ENCODE measurements around the gene BCOR. TPM values are rescaled to one million over a fixed set of nuclear protein-coding genes. Genes with fewer than 3 reads are reported as not detected.

The BCOR gene
- total and polyA plus RNA-seq, 9 of the 15 experiments (the other 6 are each of a cell fraction or from before 2014, with no cell fraction given): 27.5 to 113 (median 37.6) TPM

DNA sequence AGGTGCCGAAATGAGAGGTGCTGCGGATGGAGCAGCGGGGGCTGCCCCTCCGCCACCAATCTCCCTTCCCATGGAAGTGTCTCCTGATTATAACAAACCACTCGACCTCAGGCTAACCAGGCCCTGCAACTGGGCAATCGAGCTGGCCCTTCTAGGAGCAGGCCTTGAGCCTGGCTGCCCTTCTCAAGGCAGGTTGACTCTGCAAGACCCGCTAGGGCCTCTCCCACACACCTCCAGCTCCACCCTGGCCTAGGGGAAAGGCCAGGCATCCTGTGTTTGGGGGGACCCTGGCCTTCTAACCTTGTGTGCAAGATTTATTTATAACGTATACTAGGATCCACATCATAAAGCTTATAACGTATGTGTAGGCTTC lies 3.7 kb upstream of the BCOR start (continued):
- TF ChIP-seq, protein P1, sequence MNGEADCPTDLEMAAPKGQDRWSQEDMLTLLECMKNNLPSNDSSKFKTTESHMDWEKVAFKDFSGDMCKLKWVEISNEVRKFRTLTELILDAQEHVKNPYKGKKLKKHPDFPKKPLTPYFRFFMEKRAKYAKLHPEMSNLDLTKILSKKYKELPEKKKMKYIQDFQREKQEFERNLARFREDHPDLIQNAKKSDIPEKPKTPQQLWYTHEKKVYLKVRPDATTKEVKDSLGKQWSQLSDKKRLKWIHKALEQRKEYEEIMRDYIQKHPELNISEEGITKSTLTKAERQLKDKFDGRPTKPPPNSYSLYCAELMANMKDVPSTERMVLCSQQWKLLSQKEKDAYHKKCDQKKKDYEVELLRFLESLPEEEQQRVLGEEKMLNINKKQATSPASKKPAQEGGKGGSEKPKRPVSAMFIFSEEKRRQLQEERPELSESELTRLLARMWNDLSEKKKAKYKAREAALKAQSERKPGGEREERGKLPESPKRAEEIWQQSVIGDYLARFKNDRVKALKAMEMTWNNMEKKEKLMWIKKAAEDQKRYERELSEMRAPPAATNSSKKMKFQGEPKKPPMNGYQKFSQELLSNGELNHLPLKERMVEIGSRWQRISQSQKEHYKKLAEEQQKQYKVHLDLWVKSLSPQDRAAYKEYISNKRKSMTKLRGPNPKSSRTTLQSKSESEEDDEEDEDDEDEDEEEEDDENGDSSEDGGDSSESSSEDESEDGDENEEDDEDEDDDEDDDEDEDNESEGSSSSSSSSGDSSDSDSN (IDR thresholded peaks at IDR 0.05; ENCODE audit: borderline replicate concordance in 1 of 2, low read depth in 2 of 2, low read length in 2 of 2): 0 out of 4 replicates have a peak, but pooled peaks of 1 of the 2 experiments have one; percentile 26
- TF ChIP-seq ZNF184 (CRISPR knock-in tag; IDR thresholded peaks at IDR 0.05): no peak
- TF ChIP-seq, protein P2, sequence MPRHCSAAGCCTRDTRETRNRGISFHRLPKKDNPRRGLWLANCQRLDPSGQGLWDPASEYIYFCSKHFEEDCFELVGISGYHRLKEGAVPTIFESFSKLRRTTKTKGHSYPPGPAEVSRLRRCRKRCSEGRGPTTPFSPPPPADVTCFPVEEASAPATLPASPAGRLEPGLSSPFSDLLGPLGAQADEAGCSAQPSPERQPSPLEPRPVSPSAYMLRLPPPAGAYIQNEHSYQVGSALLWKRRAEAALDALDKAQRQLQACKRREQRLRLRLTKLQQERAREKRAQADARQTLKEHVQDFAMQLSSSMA (CRISPR knock-in tag; IDR thresholded peaks at IDR 0.05): no peak

DNA sequence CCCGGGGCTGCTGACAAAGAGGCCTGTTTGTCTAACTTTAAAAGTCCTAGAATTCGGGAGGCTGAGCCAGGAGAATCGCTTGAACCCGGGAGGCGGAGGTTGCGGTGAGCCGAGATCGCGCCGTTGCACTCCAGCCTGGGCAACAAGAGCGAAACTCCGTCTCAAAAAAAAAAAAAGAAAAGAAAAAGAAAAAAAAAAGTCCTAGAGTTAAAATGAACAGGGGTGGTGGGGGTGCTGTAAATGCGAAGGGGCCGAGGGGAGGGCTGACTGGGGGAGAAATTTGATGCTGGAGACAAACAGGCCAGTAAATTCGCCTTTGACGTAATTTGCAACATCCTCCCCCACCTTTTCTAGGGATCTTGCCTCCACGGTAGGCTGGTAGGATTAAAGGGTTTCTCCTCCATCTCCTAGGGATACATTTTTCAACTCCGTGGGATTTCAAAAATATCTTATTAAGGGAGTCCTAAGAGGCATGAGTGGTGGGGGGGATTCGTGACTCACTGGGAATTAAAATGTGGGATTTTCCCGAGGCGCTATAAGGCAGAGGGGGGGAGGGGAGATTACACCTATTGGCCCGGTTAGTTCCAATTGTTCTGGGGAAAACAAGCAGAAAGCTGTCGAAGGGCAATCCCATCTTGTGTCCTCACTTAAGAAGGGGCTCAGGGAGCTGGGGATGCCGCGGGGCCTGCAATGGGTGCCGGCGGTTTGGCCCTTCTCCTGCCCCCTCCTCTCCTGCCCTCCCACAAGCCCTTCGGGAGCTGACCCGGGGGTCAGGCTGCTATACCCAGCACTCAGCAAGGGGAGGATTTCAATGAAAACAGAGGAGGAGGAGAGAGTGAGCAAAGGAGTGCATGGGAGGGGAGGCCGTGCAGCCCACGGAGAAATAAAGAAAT lies 3.0 kb upstream of the BCOR start:
- ChIA-PET POLR2A (interaction anchor here (0.6 to 1.4 kb wide), 8 partner anchors 16 to 387 kb away, joined by 3 to 4 read pairs (median 3); no protein-coding TSS in a partner anchor), CTCF (ENCODE audit: low intra/inter-chr PET ratio) (no interaction called here)
- Histone ChIP-seq H4K20me1 (replicated peaks; ENCODE audit: control insufficient read depth, insufficient read depth, low read length) (peaks cover 3% of the 10 kb centered on the region; the same call in 1 of the 2 replicates), H3K79me2 (ENCODE audit: control insufficient read depth, insufficient read depth, low read length) (peaks cover 95% of the 10 kb centered on the region), H2AFZ (ENCODE audit: low read depth, low read length) (no peak overlapping the region), H3K9me3 (replicated peaks; ENCODE audit: control insufficient read depth, insufficient read depth, low read depth, low read length) (no peaks in the 10 kb centered on the region), H3K9me1 (ENCODE audit: control insufficient read depth, insufficient read depth, low read length) (no peaks in the 10 kb centered on the region), H3K4me3 (peak overlapping the region; percentile 34; the same call in 1 of the 2 replicates), H3K27ac (ENCODE audit: extremely low read depth, low read depth, low read length) (peak overlapping the region; percentile 95), H3K36me3 (ENCODE audit: control insufficient read depth, insufficient read depth, low read length) (no peaks in the 10 kb centered on the region), H3K27me3 (ENCODE audit: control insufficient read depth in 2 of 2, insufficient read depth in 2 of 2, low read length in 2 of 2) (no peaks in the 10 kb centered on the region), H3K4me1 (replicated peaks in 1 of 2; ENCODE audit: control insufficient read depth in 2 of 2, insufficient read depth in 2 of 2, low read length in 2 of 2) (peaks cover 41 to 73% of the 10 kb centered on the region in 2 experiments), H3K4me2 (ENCODE audit: insufficient read depth, low read length) (peak overlapping the region; percentile 46; the same call in 1 of the 2 replicates), H3K9ac (ENCODE audit: insufficient read depth in 1 of 2, low read depth in 2 of 2, low read length in 2 of 2) (peak overlapping the region; percentile 71 to 87)
- DNase-seq (ENCODE audit: extremely low read depth in 1 of 4, low spot score in 3 of 4) (peak in 1 of 4 experiments; percentile 71), ATAC-seq (no peak), FAIRE-seq (peak; percentile 77)
- intact Hi-C loops (cut with micrococcal nuclease) (loop anchor here (10.0 kb wide), 1 partner anchor 366 kb away; no protein-coding TSS in a partner anchor), in situ Hi-C loops (cut with MboI) (loop anchor here (10.0 kb wide), 2 partner anchors 54 to 164 kb away; no protein-coding TSS in a partner anchor)
- no TSS peak for BruUV-seq (replicated peaks)
- 11% methylated on average over 13 of the region's 31 CpGs for WGBS (ENCODE audit: insufficient coverage, low coverage, missing lambda C conversion rate)
- no peak for TF ChIP-seq DACH1 (IDR thresholded peaks at IDR 0.05; ENCODE audit: partially characterized antibody)
- no peak for TF ChIP-seq RBBP5 (IDR thresholded peaks at IDR 0.05; ENCODE audit: borderline replicate concordance, insufficient read depth, low read length, poor library complexity, severe bottlenecking)
- TF ChIP-seq EWSR1 (IDR thresholded peaks at IDR 0.05; ENCODE audit: borderline replicate concordance, low read depth, partially characterized antibody): no peak
- 0 out of 2 replicates have a peak, but pooled peaks have one; percentile 11 for TF ChIP-seq ATF7 (IDR thresholded peaks at IDR 0.05)
- TF ChIP-seq, protein P3, sequence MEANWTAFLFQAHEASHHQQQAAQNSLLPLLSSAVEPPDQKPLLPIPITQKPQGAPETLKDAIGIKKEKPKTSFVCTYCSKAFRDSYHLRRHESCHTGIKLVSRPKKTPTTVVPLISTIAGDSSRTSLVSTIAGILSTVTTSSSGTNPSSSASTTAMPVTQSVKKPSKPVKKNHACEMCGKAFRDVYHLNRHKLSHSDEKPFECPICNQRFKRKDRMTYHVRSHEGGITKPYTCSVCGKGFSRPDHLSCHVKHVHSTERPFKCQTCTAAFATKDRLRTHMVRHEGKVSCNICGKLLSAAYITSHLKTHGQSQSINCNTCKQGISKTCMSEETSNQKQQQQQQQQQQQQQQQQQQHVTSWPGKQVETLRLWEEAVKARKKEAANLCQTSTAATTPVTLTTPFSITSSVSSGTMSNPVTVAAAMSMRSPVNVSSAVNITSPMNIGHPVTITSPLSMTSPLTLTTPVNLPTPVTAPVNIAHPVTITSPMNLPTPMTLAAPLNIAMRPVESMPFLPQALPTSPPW (CRISPR knock-in tag; IDR thresholded peaks at IDR 0.05): peak; percentile 52; the same call in 1 of the 2 replicates
- 0 out of 2 replicates have a peak, but pooled peaks have one; percentile 13 for TF ChIP-seq SMARCE1 (IDR thresholded peaks at IDR 0.05)
- TF ChIP-seq SAFB2 (IDR thresholded peaks at IDR 0.05; ENCODE audit: borderline replicate concordance, low read depth, low read length, severe bottlenecking): no peak
- TF ChIP-seq MCM7 (IDR thresholded peaks at IDR 0.05): no peak
- no peak for TF ChIP-seq MTA2 (IDR thresholded peaks at IDR 0.05; ENCODE audit: low read depth)
- TF ChIP-seq FOXA1 (IDR thresholded peaks at IDR 0.05; ENCODE audit: borderline replicate concordance): no peak
- no peak for TF ChIP-seq SRSF1 (IDR thresholded peaks at IDR 0.05; ENCODE audit: low read depth, low read length)
- no peak for TF ChIP-seq ZZZ3 (IDR thresholded peaks at IDR 0.05)
